Mesenchymal stem cell (in vitro differentiated cells and primary cell): Measurements from ENCODE around the gene AMACR.

Experiments used
- DNase-seq: peaks from one replicate; pipeline ENCODE4 v3.0.0-alpha.2; 2013
- H2AFZ ChIP-seq: one replicate; pipeline ENCODE4 v1.6.1; 2013; ENCODE audit warnings: low read depth, mild to moderate bottlenecking, control low read depth, inconsistent platforms, low read length, moderate library complexity
- H2AK5ac ChIP-seq: 2 replicates; pipeline ENCODE4 v1.6.1; 2013; ENCODE audit warnings: low read length, moderate library complexity, mild to moderate bottlenecking, inconsistent platforms; ENCODE audit not compliant: severe bottlenecking
- H2BK120ac ChIP-seq: one replicate; pipeline ENCODE4 v1.6.1; 2013; ENCODE audit warnings: low read depth, mild to moderate bottlenecking, inconsistent platforms, low read length, moderate library complexity
- H2BK12ac ChIP-seq, 2 experiments: one replicate each; pipeline ENCODE4 v1.6.1; 2013; ENCODE audit warnings: inconsistent platforms in 2 of 2, low read length in 2 of 2, mild to moderate bottlenecking in 2 of 2, moderate library complexity in 2 of 2, control low read depth in 1 of 2
- H2BK15ac ChIP-seq: one replicate; pipeline ENCODE4 v1.6.1; 2013; ENCODE audit warnings: mild to moderate bottlenecking, low read depth, inconsistent platforms; ENCODE audit not compliant: poor library complexity, severe bottlenecking
- H2BK5ac ChIP-seq: 2 replicates; pipeline ENCODE4 v1.6.1; 2013; ENCODE audit warnings: low read depth, mild to moderate bottlenecking, low read length, control low read depth, inconsistent platforms; ENCODE audit not compliant: poor library complexity, severe bottlenecking
- H3K14ac ChIP-seq, 2 experiments: one replicate each; pipeline ENCODE4 v1.6.1; 2013; ENCODE audit warnings: inconsistent platforms in 2 of 2, low read length in 2 of 2, control low read depth in 1 of 2, mild to moderate bottlenecking in 1 of 2, moderate library complexity in 1 of 2
- H3K18ac ChIP-seq, 2 experiments: one replicate each; pipeline ENCODE4 v1.6.1; 2013; ENCODE audit warnings: inconsistent platforms in 2 of 2, low read length in 2 of 2, control low read depth in 1 of 2, low read depth in 1 of 2, mild to moderate bottlenecking in 1 of 2
- H3K23ac ChIP-seq, 2 experiments: one replicate each; pipeline ENCODE4 v1.6.1; 2013; ENCODE audit warnings: inconsistent platforms in 2 of 2, low read length in 2 of 2, mild to moderate bottlenecking in 2 of 2, moderate library complexity in 2 of 2, control low read depth in 1 of 2
- H3K27ac ChIP-seq: 2 replicates; pipeline ENCODE4 v1.5.1; 2013; ENCODE audit warnings: mild to moderate bottlenecking, moderate library complexity, low read length, control low read depth, inconsistent platforms; ENCODE audit not compliant: poor library complexity, severe bottlenecking
- H3K27me3 ChIP-seq, 2 experiments: 2 replicates each; pipeline versions ENCODE4 v1.6.1 to v1.7.0; 2013; ENCODE audit warnings: low read length in 2 of 2, mild to moderate bottlenecking in 2 of 2, moderate library complexity in 2 of 2, control low read depth in 1 of 2, inconsistent platforms in 1 of 2; ENCODE audit not compliant: control insufficient read depth in 1 of 2, insufficient read depth in 1 of 2
- H3K36me3 ChIP-seq, 2 experiments: 2 replicates each; pipeline versions ENCODE4 v1.6.1 to v1.7.0; 2013; ENCODE audit warnings: low read length in 2 of 2, control low read depth in 1 of 2, inconsistent platforms in 1 of 2, low read depth in 1 of 2, mild to moderate bottlenecking in 1 of 2; ENCODE audit not compliant: insufficient read depth in 2 of 2, control insufficient read depth in 1 of 2
- H3K4ac ChIP-seq, 2 experiments: one replicate each; pipeline ENCODE4 v1.6.1; 2013; ENCODE audit warnings: inconsistent platforms in 2 of 2, low read length in 2 of 2, mild to moderate bottlenecking in 2 of 2, moderate library complexity in 2 of 2, control low read depth in 1 of 2, low read depth in 1 of 2
- H3K4me1 ChIP-seq: 2 replicates; pipeline ENCODE4 v1.6.1; 2013; ENCODE audit warnings: low read depth, low read length, control low read depth; ENCODE audit not compliant: control insufficient read depth, insufficient read depth
- H3K4me2 ChIP-seq: 2 replicates; pipeline ENCODE4 v1.6.1; 2013; ENCODE audit warnings: low read length, mild to moderate bottlenecking, inconsistent platforms; ENCODE audit not compliant: poor library complexity, severe bottlenecking
- H3K4me3 ChIP-seq, 2 experiments: 2 replicates each; pipeline versions ENCODE4 v1.5.1 to v1.7.0; 2013; ENCODE audit warnings: low read length in 2 of 2, mild to moderate bottlenecking in 2 of 2, control low read depth in 1 of 2, low read depth in 1 of 2; ENCODE audit not compliant: insufficient read depth in 1 of 2
- H3K79me1 ChIP-seq: replicated peaks from 2 replicates; pipeline ENCODE4 v1.6.1; 2013; ENCODE audit warnings: mild to moderate bottlenecking, control low read depth, low read length, inconsistent platforms; ENCODE audit not compliant: poor library complexity, severe bottlenecking
- H3K9ac ChIP-seq: 2 replicates; pipeline ENCODE4 v1.7.0; 2013; ENCODE audit warnings: mild to moderate bottlenecking, low read length, moderate library complexity
- H3K9me3 ChIP-seq: 2 replicates; pipeline ENCODE4 v1.7.0; 2013; ENCODE audit warnings: mild to moderate bottlenecking, low read length; ENCODE audit not compliant: control insufficient read depth
- H4K8ac ChIP-seq: one replicate; pipeline ENCODE4 v1.6.1; 2013; ENCODE audit warnings: inconsistent platforms, mild to moderate bottlenecking, low read length, moderate library complexity
- H4K91ac ChIP-seq: one replicate; pipeline ENCODE4 v1.6.1; 2013; ENCODE audit warnings: mild to moderate bottlenecking, low read length, inconsistent platforms
- WGBS: methylation state at CpG from one replicate; pipeline ENCODE4 v1.1.7; 2013; ENCODE audit warnings: mixed read lengths; 5-methylcytosine and 5-hydroxymethylcytosine counted together

Gene AMACR

DNA sequence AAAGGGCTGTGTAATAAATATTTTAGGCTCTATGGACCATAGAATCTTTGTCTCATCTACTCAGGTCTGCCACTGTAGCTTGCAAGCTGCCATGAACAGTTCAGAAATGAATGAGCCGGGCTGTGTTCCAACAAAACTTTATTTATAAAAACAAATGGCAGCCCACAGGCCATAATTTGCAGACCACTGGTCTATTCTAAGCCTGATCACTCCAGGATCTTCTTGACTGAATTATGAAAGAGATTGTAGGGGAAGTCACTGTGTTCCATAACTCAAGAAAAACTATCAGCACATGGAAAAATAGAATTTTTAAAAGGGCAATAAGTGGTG, 46.5 kb upstream of the AMACR start:
- no peak overlapping the region for H3K23ac ChIP-seq
- no peak for DNase-seq
- no peak overlapping the region for H3K9ac ChIP-seq
- no peaks in the 10 kb centered on the region for H3K4me1 ChIP-seq
- no peak overlapping the region for H2AFZ ChIP-seq
- no peak overlapping the region for H3K18ac ChIP-seq
- H2BK5ac ChIP-seq: no peak overlapping the region
- no peak overlapping the region for H3K4ac ChIP-seq
- H3K14ac ChIP-seq: no peak overlapping the region
- H3K79me1 ChIP-seq: no peaks in the 10 kb centered on the region
- no peak overlapping the region for H2BK15ac ChIP-seq
- no peaks in the 10 kb centered on the region for H3K27me3 ChIP-seq
- no peak overlapping the region for H4K8ac ChIP-seq
- no peak overlapping the region for H2BK12ac ChIP-seq
- no peak overlapping the region for H4K91ac ChIP-seq
- H3K27ac ChIP-seq: no peak overlapping the region
- no peak overlapping the region for H2AK5ac ChIP-seq
- H3K4me3 ChIP-seq: no peak overlapping the region
- H3K9me3 ChIP-seq: no peaks in the 10 kb centered on the region
- 91% methylated on average over 1 of the region's 1 CpG for WGBS
- H3K36me3 ChIP-seq: peaks cover 0 to 3% of the 10 kb centered on the region in 2 experiments
- H3K4me2 ChIP-seq: no peak overlapping the region
- H2BK120ac ChIP-seq: no peak overlapping the region

- H3K4ac ChIP-seq: no peak overlapping the region
Observed at GRCh38 chr5:34053571-34054399, 45.9 kb upstream of the AMACR start.

GRCh38 chr5:34053133-34053532, 45.3 kb upstream of the AMACR start:
- H2BK5ac ChIP-seq: no peak overlapping the region
- peaks cover 0 to 3% of the 10 kb centered on the region in 2 experiments for H3K36me3 ChIP-seq
- no peak overlapping the region for H3K4ac ChIP-seq
- peak; percentile 44 for DNase-seq
- H3K4me3 ChIP-seq: no peak overlapping the region
- H3K18ac ChIP-seq: no peak overlapping the region
- no peak overlapping the region for H3K4me2 ChIP-seq
- H3K27ac ChIP-seq: peak overlapping the region; percentile 59
- no peak overlapping the region for H2BK15ac ChIP-seq
- no peak overlapping the region for H2BK12ac ChIP-seq
- no peaks in the 10 kb centered on the region for H3K9me3 ChIP-seq
- H2BK120ac ChIP-seq: no peak overlapping the region
- no peak overlapping the region for H4K91ac ChIP-seq
- H3K79me1 ChIP-seq: no peaks in the 10 kb centered on the region
- H3K27me3 ChIP-seq: no peaks in the 10 kb centered on the region
- no peak overlapping the region for H2AK5ac ChIP-seq
- peak overlapping the region; percentile 13 for H4K8ac ChIP-seq
- H3K14ac ChIP-seq: no peak overlapping the region
- H3K4me1 ChIP-seq: no peaks in the 10 kb centered on the region
- WGBS: 47% methylated on average over 2 of the region's 2 CpGs
- H3K9ac ChIP-seq: peak overlapping the region; percentile 75
- no peak overlapping the region for H2AFZ ChIP-seq
- H3K23ac ChIP-seq: no peak overlapping the region

More at GRCh38 chr5:34053571-34054399, 45.9 kb upstream of the AMACR start:
- DNase-seq: no peak
- peak overlapping the region; percentile 47 for H3K9ac ChIP-seq
- no peak overlapping the region for H2BK120ac ChIP-seq
- no peaks in the 10 kb centered on the region for H3K27me3 ChIP-seq
- H2BK5ac ChIP-seq: no peak overlapping the region
- no peak overlapping the region for H2BK15ac ChIP-seq
- no peaks in the 10 kb centered on the region for H3K4me1 ChIP-seq
- H3K4me2 ChIP-seq: no peak overlapping the region
- H3K36me3 ChIP-seq: peaks cover 0 to 3% of the 10 kb centered on the region in 2 experiments
- H3K18ac ChIP-seq: no peak overlapping the region
- H2AK5ac ChIP-seq: no peak overlapping the region
- peak overlapping the region; percentile 29 for H4K8ac ChIP-seq
- H2BK12ac ChIP-seq: no peak overlapping the region
- no peak overlapping the region for H4K91ac ChIP-seq
- no peak overlapping the region for H3K4me3 ChIP-seq
- H3K27ac ChIP-seq: peak overlapping the region; percentile 59
- H3K9me3 ChIP-seq: no peaks in the 10 kb centered on the region
- H3K14ac ChIP-seq: no peak overlapping the region
- H2AFZ ChIP-seq: no peak overlapping the region
- H3K79me1 ChIP-seq: no peaks in the 10 kb centered on the region
- no peak overlapping the region for H3K23ac ChIP-seq
- 92% methylated on average over 4 of the region's 5 CpGs for WGBS

DNA sequence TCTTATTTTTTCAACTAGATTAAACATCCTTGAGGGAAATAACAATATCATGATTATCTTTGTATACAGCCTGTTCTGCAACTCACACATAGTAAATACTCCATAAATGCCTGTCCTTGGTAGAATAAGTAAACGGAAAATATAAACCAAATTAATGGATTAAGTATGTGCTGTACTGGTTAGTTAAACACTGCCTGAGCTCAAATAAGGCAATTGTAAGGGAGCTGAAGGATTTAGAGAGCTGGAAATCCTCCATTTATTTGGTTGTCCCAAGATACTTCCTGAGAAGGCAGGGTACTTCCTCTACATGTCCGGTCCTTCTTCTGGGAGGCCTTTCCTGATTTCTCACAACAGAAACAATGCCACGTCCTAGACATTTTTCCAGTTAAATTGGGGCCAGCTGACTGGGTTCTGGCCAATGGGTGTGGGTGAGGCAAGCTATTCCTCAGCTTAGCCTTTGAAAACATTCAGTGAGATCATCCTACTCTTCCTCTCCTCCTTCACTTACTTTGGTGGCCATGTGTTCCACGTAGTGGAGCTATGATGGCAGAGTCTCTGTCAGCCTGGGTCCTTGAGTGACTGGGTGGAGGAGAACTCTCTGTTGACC, 43.6 kb upstream of the AMACR start:
- no peak overlapping the region for H2BK5ac ChIP-seq
- H3K4me1 ChIP-seq: peaks cover 2% of the 10 kb centered on the region
- no peak overlapping the region for H2AFZ ChIP-seq
- no peak overlapping the region for H2BK120ac ChIP-seq
- H4K91ac ChIP-seq: no peak overlapping the region
- no peak for DNase-seq
- H3K4ac ChIP-seq: no peak overlapping the region
- no peaks in the 10 kb centered on the region for H3K27me3 ChIP-seq
- no peak overlapping the region for H3K14ac ChIP-seq
- no peak overlapping the region for H3K4me2 ChIP-seq
- no peaks in the 10 kb centered on the region for H3K79me1 ChIP-seq
- H2BK15ac ChIP-seq: no peak overlapping the region
- no peak overlapping the region for H3K27ac ChIP-seq
- H3K36me3 ChIP-seq: no peaks in the 10 kb centered on the region
- H3K18ac ChIP-seq: no peak overlapping the region
- H2AK5ac ChIP-seq: peak overlapping the region; percentile 64
- no peak overlapping the region for H2BK12ac ChIP-seq
- no peak overlapping the region for H3K23ac ChIP-seq
- peak overlapping the region; percentile 10 for H3K9ac ChIP-seq
- no peaks in the 10 kb centered on the region for H3K9me3 ChIP-seq
- 100% methylated on average over 4 of the region's 4 CpGs for WGBS
- no peak overlapping the region for H4K8ac ChIP-seq
- H3K4me3 ChIP-seq: no peak overlapping the region
